HCT116 (cell line): ENCODE measurements around the gene KIF13A. TPM values are rescaled to one million over a fixed set of nuclear protein-coding genes. Genes with fewer than 3 reads are reported as not detected.

Experiments
- ATAC-seq: fragments of 200-7000 bp; cut with Tn5 transposase; 2 replicates; pipeline ENCODE4 v1.9.1; 2020; ENCODE audit warnings: mild to moderate bottlenecking, moderate library complexity
- BruUV-seq: library from RNA; stranded (reverse); fragments of 400-500 nt; replicated peaks from 2 replicates; lab custom pipeline; 2021; lab: Mats Ljungman, UMichigan
- CTCF ChIA-PET: fragments of 300-600 bp; sonication (Branson Sonifier 250); formaldehyde crosslinking; loops from one replicate; lab custom pipeline; 2021; ENCODE audit warnings: antibody characterized with exemption; lab: Charles Lee
- POLR2A ChIA-PET: fragments of 300-600, 350-600 bp; sonication (Branson Sonifier 250); formaldehyde crosslinking; loops from one replicate; lab custom pipeline; 2021; ENCODE audit warnings: antibody characterized with exemption; lab: Charles Lee
- RAD21 ChIA-PET, 2 experiments: fragments of 300-600 bp; sonication (Branson Sonifier 250); formaldehyde crosslinking; loops; one replicate each; lab custom pipeline; 2023; ENCODE audit warnings: low total read pairs in 2 of 2; ENCODE audit not compliant: uncharacterized antibody in 2 of 2, unreplicated experiment in 2 of 2, low non-redundant PET in 1 of 2; lab: Charles Lee
- DNase-seq: peaks from one replicate; pipeline ENCODE4 v3.0.0-alpha.2; 2010; ENCODE audit warnings: low read depth, low spot score
- H2AFZ ChIP-seq: fragments of 200-600 bp; shearing (Covaris generic), sonication (generic); 2 replicates; pipeline ENCODE4 v1.6.1; 2017; ENCODE audit warnings: low read depth, mixed run types, mixed read lengths, antibody characterized with exemption, low read length; ENCODE audit not compliant: poor library complexity, severe bottlenecking
- H3K27ac ChIP-seq: 2 replicates; pipeline ENCODE4 v1.5.1; 2012; ENCODE audit warnings: low read depth, low read length
- H3K27me3 ChIP-seq: fragments of 200-600 bp; sonication (generic); 2 replicates; pipeline ENCODE4 v1.6.1; 2016; ENCODE audit warnings: mixed run types, low read length, mixed read lengths; ENCODE audit not compliant: insufficient read depth
- H3K36me3 ChIP-seq, 2 experiments: fragments of 200-500 bp in 1 of 2; fragments of 200-600 bp in 1 of 2; sonication (Bioruptor generic) in 1 of 2; sonication (generic) in 1 of 2; 2 replicates each; pipeline versions ENCODE4 v1.5.1 to v1.6.1; 2014 to 2016; ENCODE audit warnings: low read length in 2 of 2, inconsistent platforms in 1 of 2, mixed read lengths in 1 of 2, mixed run types in 1 of 2; ENCODE audit not compliant: insufficient read depth in 2 of 2, control insufficient read depth in 1 of 2
- H3K4me1 ChIP-seq, 2 experiments: fragments of 200-600 bp in 1 of 2; sonication (generic) in 1 of 2; 2 replicates each; pipeline versions ENCODE4 v1.5.1 to v1.6.1; 2012 to 2017; ENCODE audit warnings: low read length in 2 of 2, inconsistent platforms in 1 of 2, mild to moderate bottlenecking in 1 of 2, mixed read lengths in 1 of 2, mixed run types in 1 of 2, moderate library complexity in 1 of 2; ENCODE audit not compliant: insufficient read depth in 2 of 2, control insufficient read depth in 1 of 2
- H3K4me2 ChIP-seq: fragments of 200-600 bp; sonication (generic); 2 replicates; pipeline ENCODE4 v1.6.1; 2017; ENCODE audit warnings: mixed run types, low read length, mixed read lengths
- H3K4me3 ChIP-seq, 2 experiments: fragments of 200-600 bp in 1 of 2; sonication (generic) in 1 of 2; replicated peaks in 1 of 2; 2 replicates each; pipeline ENCODE4 v1.5.1; 2011 to 2016; ENCODE audit warnings: low read length in 2 of 2, control low read depth in 1 of 2, low read depth in 1 of 2, mild to moderate bottlenecking in 1 of 2, mixed read lengths in 1 of 2, mixed run types in 1 of 2
- H3K79me2 ChIP-seq: fragments of 200-600 bp; sonication (generic); 2 replicates; pipeline ENCODE4 v1.6.1; 2017; ENCODE audit warnings: mild to moderate bottlenecking, mixed run types, low read length, moderate library complexity, mixed read lengths; ENCODE audit not compliant: insufficient read depth
- H3K9ac ChIP-seq: fragments of 200-600 bp; sonication (generic); 2 replicates; pipeline ENCODE4 v1.6.1; 2016; ENCODE audit warnings: low read length, mixed read lengths
- H3K9me2 ChIP-seq: fragments of 200-600 bp; sonication (generic), shearing (Covaris generic); 2 replicates; pipeline ENCODE4 v1.6.1; 2017; ENCODE audit warnings: mixed run types, mild to moderate bottlenecking, moderate library complexity; ENCODE audit not compliant: insufficient read depth
- H3K9me3 ChIP-seq, 2 experiments: fragments of 200-500 bp in 1 of 2; fragments of 200-600 bp in 1 of 2; sonication (Bioruptor generic) in 1 of 2; sonication (generic) in 1 of 2; 2 replicates each; pipeline ENCODE4 v1.6.1; 2014 to 2017; ENCODE audit warnings: low read length in 2 of 2, mixed read lengths in 2 of 2, inconsistent platforms in 1 of 2, low read depth in 1 of 2, mild to moderate bottlenecking in 1 of 2, mixed run types in 1 of 2, moderate library complexity in 1 of 2; ENCODE audit not compliant: control insufficient read depth in 1 of 2, insufficient read depth in 1 of 2
- H4K20me1 ChIP-seq: fragments of 200-600 bp; sonication (generic), shearing (Covaris generic); 2 replicates; pipeline ENCODE4 v1.6.1; 2017; ENCODE audit warnings: mixed run types, mild to moderate bottlenecking, moderate library complexity; ENCODE audit not compliant: insufficient read depth
- ATF3 ChIP-seq: IDR thresholded peaks from 2 replicates; pipeline ENCODE4 v1.6.1; 2012
- CEBPB ChIP-seq: IDR thresholded peaks from 2 replicates; pipeline ENCODE4 v1.6.1; 2012; ENCODE audit warnings: low read depth
- EGR1 ChIP-seq: IDR thresholded peaks from 2 replicates; pipeline ENCODE4 v1.6.1; 2012; ENCODE audit warnings: low read depth
- ELF1 ChIP-seq: IDR thresholded peaks from 2 replicates; pipeline ENCODE4 v1.6.1; 2012; ENCODE audit warnings: low read depth, borderline replicate concordance
- EZH2 ChIP-seq: fragments of 200-600 bp; sonication (generic); IDR thresholded peaks from 2 replicates; pipeline ENCODE4 v1.6.1; 2017; ENCODE audit warnings: antibody characterized with exemption, mixed run types
- EZH2phosphoT487 ChIP-seq: fragments of 200-600 bp; IDR thresholded peaks from 2 replicates; pipeline ENCODE4 v1.6.1; 2018; ENCODE audit warnings: antibody characterized with exemption, borderline replicate concordance
- FOSL1 ChIP-seq: IDR thresholded peaks from 2 replicates; pipeline ENCODE4 v1.6.1; 2012; ENCODE audit warnings: low read depth
- POLR2AphosphoS5 ChIP-seq: IDR thresholded peaks from 2 replicates; pipeline ENCODE4 v1.6.1; 2011; ENCODE audit warnings: mild to moderate bottlenecking, low read depth, low read length, moderate library complexity
- RAD21 ChIP-seq: IDR thresholded peaks from 2 replicates; pipeline ENCODE4 v1.6.1; 2012; ENCODE audit warnings: low read depth, mild to moderate bottlenecking
- REST ChIP-seq: IDR thresholded peaks from 2 replicates; pipeline ENCODE4 v1.6.1; 2012; ENCODE audit warnings: low read depth
- SIN3A ChIP-seq: IDR thresholded peaks from 2 replicates; pipeline ENCODE4 v1.6.1; 2012; ENCODE audit warnings: low read depth
- SP1 ChIP-seq: IDR thresholded peaks from 2 replicates; pipeline ENCODE4 v1.6.1; 2012; ENCODE audit warnings: low read depth
- SRF ChIP-seq: IDR thresholded peaks from 2 replicates; pipeline ENCODE4 v1.6.1; 2012; ENCODE audit warnings: low read depth
- TCF7L2 ChIP-seq: IDR thresholded peaks from 2 replicates; pipeline ENCODE4 v1.7.0; 2011; ENCODE audit warnings: borderline replicate concordance, inconsistent platforms; ENCODE audit not compliant: insufficient read depth, insufficient read length; ENCODE audit errors: extremely low read depth
- ZBTB33 ChIP-seq: IDR thresholded peaks from 2 replicates; pipeline ENCODE4 v1.6.1; 2011; ENCODE audit warnings: mild to moderate bottlenecking, low read length, moderate library complexity; ENCODE audit not compliant: insufficient replicate concordance; ENCODE audit errors: extremely low read depth
- ZNF274 ChIP-seq: fragments of 200-500 bp; sonication (Bioruptor generic); IDR thresholded peaks from 2 replicates; pipeline ENCODE4 v1.6.1; 2014; ENCODE audit warnings: mild to moderate bottlenecking, low read depth, low read length, inconsistent platforms
- intact Hi-C: fragments of 100-400 bp; cut with micrococcal nuclease; formaldehyde crosslinking; loops from 2 replicates; pipeline ENCODE4 v1.10.0; 2022
- total RNA-seq: library from RNA; stranded (reverse); gene quantifications from one replicate; pipeline ENCODE4 v1.2.1, GENCODE V29; 2021; ENCODE audit not compliant: unreplicated experiment
- TF ChIP-seq, protein P1 (sequence below): IDR thresholded peaks from 2 replicates; pipeline ENCODE4 v1.6.1; 2012
- TF ChIP-seq, protein P2 (sequence below), 3 experiments: fragments of 200-600 bp in 1 of 3; sonication (generic) in 1 of 3; IDR thresholded peaks in 2 of 3; conservative IDR thresholded peaks in 1 of 3; 2 replicates each; pipeline ENCODE4 v1.5.1; 2012 to 2017; ENCODE audit warnings: low read depth in 2 of 3, low read length in 2 of 3, antibody characterized with exemption in 1 of 3, borderline replicate concordance in 1 of 3, control low read depth in 1 of 3, mild to moderate bottlenecking in 1 of 3, mixed read lengths in 1 of 3, mixed run types in 1 of 3, moderate library complexity in 1 of 3; ENCODE audit not compliant: insufficient read depth in 1 of 3

Gene KIF13A
- total RNA-seq, 1 experiment from 2014 or later = 23.1 TPM

DNA sequence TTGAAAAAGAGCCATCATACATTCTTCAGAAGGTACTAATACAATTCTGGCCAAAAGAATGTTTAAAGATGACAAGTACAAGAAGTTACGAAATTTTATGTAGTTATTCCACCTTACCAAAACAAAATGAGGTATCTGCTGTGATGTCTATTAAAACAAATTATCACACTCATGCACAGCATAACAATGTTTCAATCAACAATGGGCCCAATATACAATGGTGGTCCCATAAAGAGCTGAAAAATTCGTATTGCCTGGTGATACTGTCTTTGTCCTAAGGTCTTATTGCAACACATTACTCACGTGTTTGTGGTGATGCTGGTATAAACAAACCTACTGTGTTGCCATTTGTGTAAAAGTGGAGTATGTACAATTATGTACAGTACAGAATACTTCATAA, 277.1 kb downstream of the KIF13A start:
- ATAC-seq = no peak
- no peaks in the 10 kb centered on the region for H3K9me3 ChIP-seq
- RAD21 ChIA-PET = no interaction called here
- H4K20me1 ChIP-seq = no peaks in the 10 kb centered on the region
- H3K4me3 ChIP-seq = no peak overlapping the region
- no TSS peak for BruUV-seq
- no peak for DNase-seq
- H3K9me2 ChIP-seq = no peaks in the 10 kb centered on the region
- H3K4me1 ChIP-seq = peaks cover 12 to 25% of the 10 kb centered on the region in 2 experiments
- H3K9ac ChIP-seq = no peak overlapping the region
- H3K4me2 ChIP-seq = no peak overlapping the region
- no peaks in the 10 kb centered on the region for H3K27me3 ChIP-seq
- peaks cover 14% of the 10 kb centered on the region for H3K79me2 ChIP-seq
- TF ChIP-seq ATF3 (no peak), ZNF274 (no peak), EZH2 (no peak), CEBPB (no peak), TCF7L2 (no peak), SRF (no peak), POLR2AphosphoS5 (no peak), REST (no peak), ZBTB33 (no peak), FOSL1 (no peak), SP1 (no peak), EZH2phosphoT487 (no peak), SIN3A (no peak), EGR1 (no peak), RAD21 (no peak), ELF1 (no peak)
- TF ChIP-seq, protein P1, sequence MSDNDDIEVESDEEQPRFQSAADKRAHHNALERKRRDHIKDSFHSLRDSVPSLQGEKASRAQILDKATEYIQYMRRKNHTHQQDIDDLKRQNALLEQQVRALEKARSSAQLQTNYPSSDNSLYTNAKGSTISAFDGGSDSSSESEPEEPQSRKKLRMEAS = no peak
- TF ChIP-seq, protein P2, sequence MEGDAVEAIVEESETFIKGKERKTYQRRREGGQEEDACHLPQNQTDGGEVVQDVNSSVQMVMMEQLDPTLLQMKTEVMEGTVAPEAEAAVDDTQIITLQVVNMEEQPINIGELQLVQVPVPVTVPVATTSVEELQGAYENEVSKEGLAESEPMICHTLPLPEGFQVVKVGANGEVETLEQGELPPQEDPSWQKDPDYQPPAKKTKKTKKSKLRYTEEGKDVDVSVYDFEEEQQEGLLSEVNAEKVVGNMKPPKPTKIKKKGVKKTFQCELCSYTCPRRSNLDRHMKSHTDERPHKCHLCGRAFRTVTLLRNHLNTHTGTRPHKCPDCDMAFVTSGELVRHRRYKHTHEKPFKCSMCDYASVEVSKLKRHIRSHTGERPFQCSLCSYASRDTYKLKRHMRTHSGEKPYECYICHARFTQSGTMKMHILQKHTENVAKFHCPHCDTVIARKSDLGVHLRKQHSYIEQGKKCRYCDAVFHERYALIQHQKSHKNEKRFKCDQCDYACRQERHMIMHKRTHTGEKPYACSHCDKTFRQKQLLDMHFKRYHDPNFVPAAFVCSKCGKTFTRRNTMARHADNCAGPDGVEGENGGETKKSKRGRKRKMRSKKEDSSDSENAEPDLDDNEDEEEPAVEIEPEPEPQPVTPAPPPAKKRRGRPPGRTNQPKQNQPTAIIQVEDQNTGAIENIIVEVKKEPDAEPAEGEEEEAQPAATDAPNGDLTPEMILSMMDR (IDR thresholded peaks at IDR 0.05 in 2 of 3, conservative IDR thresholded peaks at IDR 0.05 in 1 of 3; ENCODE audit: borderline replicate concordance in 1 of 3, insufficient read depth in 1 of 3, low read depth in 2 of 3, low read length in 2 of 3) = no peak
- no peak overlapping the region for H3K27ac ChIP-seq
- H2AFZ ChIP-seq = no peak overlapping the region
- CTCF ChIA-PET = no interaction called here
- intact Hi-C loops = no loop called here
- no peaks in the 10 kb centered on the region for H3K36me3 ChIP-seq
- POLR2A ChIA-PET = no interaction called here
